COLO668 (cell line): ENCODE measurements around the gene AP2S1.
A peak's percentile ranks its signal among the peaks of the same experiment; 100 is the strongest.
"Not testable (repeated sequence)": the region's sequence is repeated elsewhere in the genome, so short reads cannot be mapped to it uniquely, and the experiment has no call there.

Experiments
- DNase-seq: peaks from one replicate; lab custom pipeline; 2025; ENCODE audit not compliant: unreplicated experiment; lab: John Stamatoyannopoulos, UW

Gene AP2S1

DNA sequence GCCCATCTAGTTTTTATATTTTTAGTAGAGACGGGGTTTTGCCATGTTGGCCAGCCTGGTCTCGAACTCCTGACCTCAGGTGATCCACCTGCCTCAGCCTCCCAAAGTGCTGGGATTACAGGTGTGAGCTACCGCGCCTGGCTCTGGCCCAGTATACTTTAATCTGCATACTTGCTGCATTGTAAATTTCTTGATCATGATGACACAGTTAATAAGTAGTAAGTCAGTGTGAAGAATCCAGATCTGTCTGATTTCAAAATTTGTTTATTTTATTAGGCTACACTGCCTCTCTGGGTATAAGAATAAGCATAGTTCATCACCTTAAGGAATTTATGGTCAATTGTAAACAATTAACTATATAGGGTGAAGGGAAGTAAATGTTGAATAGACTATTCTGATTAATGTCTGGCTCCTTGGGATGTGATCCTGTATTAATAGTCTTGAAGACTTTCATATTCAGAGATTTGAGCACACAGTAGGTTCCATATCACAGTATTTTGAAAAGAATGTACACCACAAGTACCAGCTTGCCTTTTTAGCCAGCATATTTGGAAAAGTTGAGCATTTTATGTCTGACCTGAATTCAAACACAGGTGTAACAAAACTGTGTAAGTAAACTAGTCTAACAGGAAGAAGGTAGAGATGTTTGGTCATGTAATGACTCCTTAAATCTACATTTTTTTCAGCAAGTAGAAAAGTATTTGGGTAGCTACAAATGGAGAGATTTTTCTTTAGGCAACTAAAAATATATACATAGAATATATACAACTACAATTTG lies 17.6 kb upstream of the AP2S1 start:
- DNase-seq, result no peak

- no peak for DNase-seq
Observed at GRCh38 chr19:46867170-46867569, 16.5 kb upstream of the AP2S1 start.

GRCh38 chr19:46866407-46867136 lies 15.9 kb upstream of the AP2S1 start:
- DNase-seq, result peak; percentile 11

DNA sequence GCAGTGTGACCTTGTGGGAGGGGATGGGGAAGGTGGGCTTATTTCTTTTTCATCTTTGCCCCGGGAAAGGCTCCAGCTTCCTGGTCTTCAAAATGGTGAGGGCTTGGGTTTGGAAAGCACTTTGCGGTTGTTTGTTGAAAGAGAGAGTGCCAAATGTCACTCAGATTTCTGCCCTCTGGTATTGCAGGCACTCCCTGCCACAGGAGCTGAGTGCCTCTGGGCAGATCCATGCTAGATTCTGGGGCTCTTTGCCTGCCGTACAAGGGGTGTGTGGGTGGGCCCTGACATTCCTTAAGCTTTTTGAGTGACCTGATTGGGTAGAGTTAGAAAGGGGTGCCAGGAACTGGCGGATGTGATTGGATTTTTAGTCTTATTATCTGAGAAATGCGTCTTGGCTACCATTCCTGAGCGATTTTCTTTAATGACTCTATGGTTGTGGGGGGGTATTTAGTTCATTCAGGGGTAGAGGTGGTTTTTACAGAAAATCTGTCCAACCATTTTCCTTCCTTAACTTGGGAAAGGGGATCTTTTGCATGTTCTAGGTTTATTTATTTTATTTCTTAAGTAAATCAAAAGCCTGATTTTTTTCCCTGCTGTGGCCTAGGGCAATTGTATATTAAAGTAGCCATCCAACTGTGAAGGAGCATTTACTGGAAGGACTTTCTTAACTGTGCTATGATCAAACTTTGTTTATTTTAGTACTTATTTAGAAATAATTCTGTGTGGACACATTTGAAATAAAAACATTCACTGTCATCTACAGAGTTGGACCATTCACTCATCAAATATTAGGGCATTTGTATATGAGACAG lies 13.4 kb upstream of the AP2S1 start:
- peak; percentile 24 for DNase-seq

GRCh38 chr19:46862974-46863632 lies 12.5 kb upstream of the AP2S1 start:
- no peak for DNase-seq

DNA sequence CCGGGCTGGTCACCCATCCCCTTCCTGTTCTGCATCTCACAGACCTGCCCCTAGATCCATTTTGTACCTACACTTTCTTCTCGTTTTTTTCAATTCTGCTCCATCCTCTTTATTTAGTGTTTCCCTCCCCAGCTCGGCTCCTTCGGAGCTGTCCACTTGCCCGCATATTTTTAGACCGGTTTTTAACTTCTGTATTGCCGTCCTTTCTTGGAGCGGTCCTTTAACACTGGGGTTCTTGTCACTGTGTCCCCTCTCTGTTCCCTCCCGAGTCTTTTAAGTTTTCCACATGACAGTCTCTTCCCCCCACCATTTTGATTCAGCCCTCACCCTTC lies 11.8 kb upstream of the AP2S1 start:
- no peak for DNase-seq

DNA sequence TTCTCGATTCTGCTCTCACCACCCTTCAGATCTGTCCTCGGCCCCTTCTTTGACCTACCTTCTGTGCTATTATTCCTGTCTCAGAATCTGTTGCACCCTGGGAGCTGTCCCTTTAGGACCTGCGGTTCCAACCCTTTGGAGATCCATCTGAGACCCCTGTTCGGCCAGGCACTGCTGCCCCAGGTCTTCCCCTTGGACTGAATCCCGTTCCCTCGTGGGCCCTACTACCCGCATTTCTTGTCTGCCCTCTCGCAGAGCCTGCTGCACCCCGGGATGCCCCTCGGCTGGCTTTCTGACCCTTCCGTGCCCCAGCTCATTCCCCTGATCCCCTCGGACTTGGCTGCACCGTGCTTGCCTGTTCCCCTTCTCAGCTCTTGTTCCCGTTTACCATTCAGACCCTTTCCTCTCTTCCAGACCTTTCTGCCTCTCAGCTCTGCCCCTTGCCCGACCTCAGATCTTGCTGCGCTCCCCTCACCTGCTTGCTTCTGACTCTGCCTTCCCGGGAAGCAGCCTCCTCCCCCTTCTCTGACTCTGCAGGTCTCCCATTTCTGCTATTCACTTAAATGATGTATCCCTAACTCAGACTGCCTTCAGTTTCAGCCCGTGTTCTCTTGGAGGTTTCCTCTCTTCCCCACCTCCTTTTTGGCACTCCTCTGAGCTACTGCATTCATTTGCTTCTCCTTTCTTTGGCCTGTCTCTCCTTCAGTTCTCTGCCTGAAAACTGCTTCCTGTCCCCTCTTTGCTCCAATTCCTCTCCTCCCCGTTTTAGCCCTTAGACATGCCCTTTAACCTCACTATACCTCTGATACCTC lies 11.3 kb upstream of the AP2S1 start:
- DNase-seq, result peak; percentile 22

DNA sequence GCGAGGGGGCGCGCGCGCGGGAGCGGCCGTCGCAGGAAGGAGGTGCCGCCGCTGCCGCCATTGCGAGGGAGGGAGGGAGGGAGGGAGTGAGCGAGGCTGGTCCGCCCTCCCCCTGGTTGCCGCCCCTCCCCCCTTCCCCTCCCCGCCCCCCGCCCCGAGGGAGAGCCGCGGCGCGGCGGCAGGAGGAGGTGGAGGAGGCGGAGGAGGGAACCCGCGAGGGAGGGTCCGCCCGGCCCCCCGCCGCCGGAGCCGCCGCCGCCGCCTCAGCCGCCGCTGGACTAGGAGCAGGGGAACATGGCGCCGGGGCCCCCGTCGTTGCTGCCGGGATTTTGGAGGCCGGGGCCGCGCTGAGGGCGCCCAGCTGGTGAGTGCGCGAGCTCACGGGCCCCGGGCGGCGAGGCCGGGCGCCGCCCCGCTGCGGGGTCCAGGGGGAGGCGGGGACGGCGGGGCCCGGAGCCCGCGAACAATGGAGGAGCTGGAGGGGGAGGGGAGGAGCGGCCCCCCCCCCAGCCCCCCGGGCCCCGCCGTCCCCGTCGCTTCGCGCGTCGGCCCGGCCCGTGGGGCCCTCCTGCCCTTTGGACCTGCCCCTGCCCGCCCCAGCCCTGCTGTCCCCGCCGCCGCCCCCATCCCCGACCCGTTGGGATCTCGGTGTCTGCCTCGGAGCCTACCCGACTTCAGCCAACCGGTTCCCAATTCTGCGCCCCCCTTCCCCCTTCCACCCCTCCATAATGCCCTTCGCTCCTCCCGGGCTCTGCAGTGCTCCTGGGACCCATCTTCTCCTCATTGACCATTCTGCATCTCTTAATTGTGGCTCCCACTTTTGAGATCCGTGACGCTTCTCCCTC lies 10.4 kb upstream of the AP2S1 start, which contains the start of gene ARHGAP35:
TSS of gene ARHGAP35 (plus strand) at position 152 of the 845 bp plus-strand sequence. CDS start 57,679 bp downstream, outside the sequence.
- no peak for DNase-seq

- DNase-seq, result peak; percentile 99
Observed at GRCh38 chr19:46860125-46860845, 9.6 kb upstream of the AP2S1 start.

DNA sequence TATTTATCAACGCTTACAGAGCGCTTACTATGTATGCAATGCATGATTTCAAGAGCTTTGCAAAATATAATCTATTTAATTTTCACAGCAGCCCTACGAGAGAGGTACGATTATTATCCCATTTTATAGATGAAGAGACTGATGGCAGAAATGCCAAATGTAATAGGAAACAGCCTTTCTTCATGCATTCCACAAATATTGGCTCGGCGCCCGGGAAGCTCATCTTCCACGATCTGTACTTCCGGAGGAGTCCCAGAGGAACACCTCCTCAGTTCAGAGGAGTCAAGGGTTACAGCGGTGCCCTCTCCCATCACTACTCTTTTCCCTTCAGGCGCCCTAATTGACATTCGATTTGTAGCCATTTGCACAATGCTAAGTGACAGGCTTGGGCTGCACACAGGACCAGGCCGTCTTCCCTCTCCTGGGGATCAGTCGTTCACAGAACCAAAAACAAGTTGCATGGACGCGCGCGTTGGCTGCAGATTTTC lies 9.0 kb upstream of the AP2S1 start:
- peak; percentile 86 for DNase-seq

- peak; percentile 92 for DNase-seq
Observed at GRCh38 chr19:46856062-46857022, 5.7 kb upstream of the AP2S1 start.

GRCh38 chr19:46854698-46855097 lies 4.1 kb upstream of the AP2S1 start:
- not testable (repeated sequence) for DNase-seq

GRCh38 chr19:46852830-46853229 lies 2.2 kb upstream of the AP2S1 start:
- no peak for DNase-seq

- DNase-seq, result no peak
Observed at GRCh38 chr19:46849610-46850009, 1.0 kb downstream of the AP2S1 start.

DNA sequence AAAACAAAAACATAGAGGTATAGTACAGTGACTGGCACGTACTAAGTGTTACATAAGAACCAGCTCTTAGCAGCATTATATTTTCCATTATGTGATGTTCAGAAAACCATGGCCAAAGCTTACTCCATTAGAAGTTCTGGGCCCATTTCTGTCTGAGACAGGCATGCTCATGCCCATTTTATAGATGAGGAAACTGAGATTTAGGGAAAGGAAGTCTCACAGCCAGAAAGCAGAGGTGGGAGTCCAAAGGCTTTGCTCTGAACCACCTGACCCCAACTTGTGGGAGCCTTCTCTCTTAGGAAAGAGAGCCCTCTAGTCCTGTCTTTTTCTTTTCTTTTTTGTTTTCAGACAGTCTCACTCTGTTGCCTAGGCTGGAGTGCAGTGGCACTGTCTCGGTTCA lies 2.3 kb downstream of the AP2S1 start:
- no peak for DNase-seq

DNA sequence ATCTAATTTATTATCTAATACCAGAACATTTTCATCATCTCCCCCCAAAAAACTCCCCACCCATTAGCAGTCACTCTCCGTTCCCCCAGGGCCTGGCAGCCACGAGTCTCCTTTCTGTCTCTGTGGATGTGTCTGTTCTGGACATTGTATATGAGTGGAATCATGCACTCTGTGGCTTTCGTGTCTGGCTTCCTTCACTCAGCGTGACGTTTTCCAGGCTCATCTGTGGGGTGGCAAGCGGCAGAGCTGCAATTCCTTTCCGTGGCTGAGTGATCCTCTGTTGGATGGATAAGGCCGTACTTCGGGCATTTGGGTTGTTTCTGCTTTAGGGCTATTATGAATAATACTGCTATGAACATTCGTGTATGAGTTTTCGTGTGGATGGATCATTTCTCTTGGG lies 3.1 kb downstream of the AP2S1 start:
- no peak for DNase-seq

- DNase-seq, result no peak
Observed at GRCh38 chr19:46845959-46846459, 4.6 kb downstream of the AP2S1 start.
